ENCODE measurements around the gene MTUS2. TPM values are rescaled to one million over a fixed set of nuclear protein-coding genes. Genes with fewer than 3 reads are reported as not detected.

Gene MTUS2
- total RNA-seq, 1 donor from 2014 or later: 6.8 TPM

DNA sequence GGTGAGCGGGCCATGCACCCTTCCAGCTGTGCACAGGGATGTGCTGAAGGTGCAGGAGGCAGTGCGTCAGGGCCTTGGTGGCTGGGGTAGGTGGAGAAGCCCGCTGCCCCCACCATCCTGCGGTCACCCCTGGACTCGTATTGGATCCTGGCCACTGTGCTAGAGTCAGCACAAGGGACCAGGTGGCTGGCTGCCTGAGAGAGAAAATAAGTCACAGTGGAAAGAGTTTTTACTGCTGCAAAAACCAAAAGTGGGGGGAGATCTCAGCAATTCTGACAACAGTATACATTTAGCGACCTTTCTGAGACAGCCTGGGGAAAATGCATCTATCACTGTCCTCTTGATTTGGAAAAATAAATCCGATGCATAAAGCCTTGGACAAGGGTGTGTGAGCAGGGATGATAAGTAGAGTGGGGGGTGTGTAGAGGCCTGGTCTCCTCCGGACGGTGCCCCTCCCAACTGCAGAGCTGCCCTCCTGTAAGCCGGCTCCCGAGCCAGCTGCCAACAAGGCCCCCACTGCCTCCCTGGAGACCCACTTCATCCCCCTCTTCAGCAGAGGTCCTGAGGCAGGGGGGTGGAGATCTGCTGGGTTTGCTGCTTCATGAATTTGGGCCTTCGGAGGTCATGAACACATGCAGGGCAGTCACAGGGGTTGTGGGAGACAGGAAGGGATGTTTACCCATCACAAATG is 691.1 kb downstream of the MTUS2 start:
- Mint-ChIP-seq H3K36me3 (ENCODE audit: unreplicated experiment) (no peaks in the 10 kb centered on the region), H3K4me3 (ENCODE audit: unreplicated experiment) (peak overlapping the region; percentile 35), H3K9me3 (ENCODE audit: unreplicated experiment) (peaks cover 10% of the 10 kb centered on the region), H3K27me3 (ENCODE audit: unreplicated experiment) (peaks cover 11% of the 10 kb centered on the region), H3K4me1 (ENCODE audit: low read depth, unreplicated experiment) (peaks cover 56% of the 10 kb centered on the region), H3K27ac (ENCODE audit: unreplicated experiment) (peak overlapping the region; percentile 38)
- no peak for DNase-seq
- TF ChIP-seq, protein P1, sequence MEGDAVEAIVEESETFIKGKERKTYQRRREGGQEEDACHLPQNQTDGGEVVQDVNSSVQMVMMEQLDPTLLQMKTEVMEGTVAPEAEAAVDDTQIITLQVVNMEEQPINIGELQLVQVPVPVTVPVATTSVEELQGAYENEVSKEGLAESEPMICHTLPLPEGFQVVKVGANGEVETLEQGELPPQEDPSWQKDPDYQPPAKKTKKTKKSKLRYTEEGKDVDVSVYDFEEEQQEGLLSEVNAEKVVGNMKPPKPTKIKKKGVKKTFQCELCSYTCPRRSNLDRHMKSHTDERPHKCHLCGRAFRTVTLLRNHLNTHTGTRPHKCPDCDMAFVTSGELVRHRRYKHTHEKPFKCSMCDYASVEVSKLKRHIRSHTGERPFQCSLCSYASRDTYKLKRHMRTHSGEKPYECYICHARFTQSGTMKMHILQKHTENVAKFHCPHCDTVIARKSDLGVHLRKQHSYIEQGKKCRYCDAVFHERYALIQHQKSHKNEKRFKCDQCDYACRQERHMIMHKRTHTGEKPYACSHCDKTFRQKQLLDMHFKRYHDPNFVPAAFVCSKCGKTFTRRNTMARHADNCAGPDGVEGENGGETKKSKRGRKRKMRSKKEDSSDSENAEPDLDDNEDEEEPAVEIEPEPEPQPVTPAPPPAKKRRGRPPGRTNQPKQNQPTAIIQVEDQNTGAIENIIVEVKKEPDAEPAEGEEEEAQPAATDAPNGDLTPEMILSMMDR (IDR thresholded peaks at IDR 0.05; ENCODE audit: partially characterized antibody, unreplicated experiment): no peak

DNA sequence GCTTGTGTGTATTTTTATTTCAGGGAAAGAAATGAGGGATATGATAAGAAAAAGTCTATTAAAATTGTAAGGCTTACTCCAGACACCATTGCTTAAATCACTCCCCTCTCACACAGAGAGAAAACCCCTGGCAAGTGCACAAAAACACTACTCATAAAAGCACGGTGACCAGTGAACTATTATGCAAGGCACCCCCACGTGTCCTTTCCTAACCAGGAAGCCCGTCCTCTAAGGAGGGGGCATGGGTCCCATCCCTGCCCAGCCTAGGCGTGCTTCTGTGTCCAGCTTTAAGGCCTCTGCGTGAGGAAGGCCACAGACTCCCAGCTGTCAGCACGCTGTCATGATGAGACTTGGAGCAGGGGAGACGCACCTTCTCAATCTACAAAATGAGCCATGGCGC is 691.8 kb downstream of the MTUS2 start:
- TF ChIP-seq, protein P1 (IDR thresholded peaks at IDR 0.05; ENCODE audit: partially characterized antibody, unreplicated experiment): no peak
- Mint-ChIP-seq H3K36me3 (ENCODE audit: unreplicated experiment) (no peaks in the 10 kb centered on the region), H3K27ac (ENCODE audit: unreplicated experiment) (peak overlapping the region; percentile 38)

DNA sequence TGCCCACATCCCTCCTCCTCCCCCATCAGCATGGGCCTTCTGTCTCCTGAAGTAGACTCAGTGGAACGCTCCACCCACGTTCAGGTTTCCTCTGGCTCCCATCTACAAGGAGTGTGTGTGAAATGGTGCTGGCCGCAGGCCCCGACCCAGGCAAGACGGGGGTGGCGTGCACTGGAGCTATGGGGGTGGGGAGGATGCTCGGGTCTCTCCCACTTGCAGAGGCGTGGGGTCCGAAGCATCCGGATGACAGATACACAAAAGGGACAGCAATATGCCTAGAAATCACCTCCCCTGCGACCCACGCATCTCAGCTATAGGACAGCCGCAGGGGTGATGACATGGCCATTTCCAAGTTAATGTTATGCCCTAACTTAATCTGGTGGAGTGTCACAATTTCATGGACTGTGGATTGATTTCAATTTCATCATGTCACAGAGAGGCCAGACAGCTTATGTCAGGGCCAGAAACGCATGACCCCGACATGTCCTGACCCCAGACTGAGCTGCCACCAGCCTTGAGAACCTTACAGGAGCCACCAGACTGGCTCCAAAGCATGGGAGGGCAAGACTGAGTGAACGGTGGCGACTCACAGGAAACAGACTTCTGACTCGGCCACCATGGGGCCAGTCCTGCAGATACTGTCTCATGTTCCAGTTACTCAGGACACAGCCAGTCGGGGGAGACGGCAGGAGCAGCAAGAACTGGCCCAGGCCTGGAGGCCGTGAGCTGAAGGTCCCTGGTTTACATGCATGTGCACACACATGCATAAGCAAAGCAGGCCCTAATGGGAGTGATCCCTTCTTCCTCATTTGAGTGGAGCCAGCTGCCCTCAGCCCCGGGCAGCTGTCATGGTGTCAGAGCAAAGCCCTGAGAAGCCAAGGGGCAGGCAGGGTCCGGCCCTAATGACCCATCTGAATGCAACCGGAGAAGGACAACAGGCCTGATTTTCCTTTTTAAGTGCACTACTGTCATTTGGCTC is 693.2 kb downstream of the MTUS2 start:
- Mint-ChIP-seq H3K4me1 (ENCODE audit: low read depth, unreplicated experiment) (peaks cover 43% of the 10 kb centered on the region), H3K4me3 (ENCODE audit: unreplicated experiment) (peak overlapping the region; percentile 52), H3K27me3 (ENCODE audit: unreplicated experiment) (peaks cover 14% of the 10 kb centered on the region), H3K9me3 (ENCODE audit: unreplicated experiment) (peaks cover 12% of the 10 kb centered on the region), H3K27ac (ENCODE audit: unreplicated experiment) (peak overlapping the region; percentile 93), H3K36me3 (ENCODE audit: unreplicated experiment) (no peaks in the 10 kb centered on the region)
- DNase-seq: peak; percentile 54
- TF ChIP-seq, protein P1 (IDR thresholded peaks at IDR 0.05; ENCODE audit: partially characterized antibody, unreplicated experiment): no peak

More for the DNA sequence above, 691.8 kb downstream of the MTUS2 start:
- no peak for DNase-seq
- Mint-ChIP-seq H3K27me3 (ENCODE audit: unreplicated experiment) (peaks cover 14% of the 10 kb centered on the region), H3K9me3 (ENCODE audit: unreplicated experiment) (peaks cover 10% of the 10 kb centered on the region), H3K4me3 (ENCODE audit: unreplicated experiment) (peak overlapping the region; percentile 35), H3K4me1 (ENCODE audit: low read depth, unreplicated experiment) (peaks cover 55% of the 10 kb centered on the region)

DNA sequence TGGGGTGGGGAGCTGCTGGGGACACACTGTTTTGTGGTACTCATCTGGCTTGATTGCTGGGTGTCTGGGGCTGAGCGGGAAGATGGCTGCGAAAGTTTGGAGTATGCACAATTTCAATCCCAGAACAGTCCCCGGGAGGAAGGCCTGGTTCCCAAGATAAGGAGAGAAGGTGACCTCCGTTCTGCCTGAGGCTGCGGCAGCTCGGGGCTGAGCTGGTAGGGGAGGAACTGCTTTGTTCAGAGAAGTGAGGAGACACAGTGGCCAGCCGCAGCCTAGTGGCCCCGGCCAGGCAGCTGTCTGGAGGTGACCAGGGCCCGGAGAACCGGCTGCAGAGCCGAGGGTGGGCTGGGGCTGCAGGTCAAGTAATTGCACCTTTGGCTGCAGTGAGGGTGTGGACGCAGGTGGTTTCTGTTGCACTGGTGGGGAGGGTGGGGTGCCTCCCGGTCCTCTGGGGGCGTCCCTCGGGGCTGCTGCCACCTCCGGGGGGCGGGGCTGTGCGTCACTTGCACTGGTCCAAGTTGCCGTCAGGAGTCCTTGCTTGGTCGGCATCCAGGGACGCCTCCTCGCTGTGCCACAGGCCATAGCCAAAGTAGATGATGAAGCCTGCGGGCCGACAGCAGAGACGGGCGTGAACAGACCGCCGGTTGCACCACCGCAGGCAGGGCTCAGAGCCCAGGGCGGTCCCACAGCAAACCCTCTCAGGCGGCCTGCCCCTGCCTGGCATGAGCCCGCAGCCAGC is 694.0 kb downstream of the MTUS2 start:
- peaks cover 12% of the 10 kb centered on the region for H3K9me3 Mint-ChIP-seq (ENCODE audit: unreplicated experiment)
- peak overlapping the region; percentile 52 for H3K4me3 Mint-ChIP-seq (ENCODE audit: unreplicated experiment)
- peak overlapping the region; percentile 93 for H3K27ac Mint-ChIP-seq (ENCODE audit: unreplicated experiment)
- TF ChIP-seq, protein P1 (IDR thresholded peaks at IDR 0.05; ENCODE audit: partially characterized antibody, unreplicated experiment): no peak
- no peaks in the 10 kb centered on the region for H3K36me3 Mint-ChIP-seq (ENCODE audit: unreplicated experiment)
- peaks cover 14% of the 10 kb centered on the region for H3K27me3 Mint-ChIP-seq (ENCODE audit: unreplicated experiment)
- no peak for DNase-seq
- H3K4me1 Mint-ChIP-seq (ENCODE audit: low read depth, unreplicated experiment): peaks cover 35% of the 10 kb centered on the region

Measured in glutamatergic neuron (in vitro differentiated cells).